GM12878 (cell line): Measurements from ENCODE around the gene SUMF2. TPM values are rescaled to one million over a fixed set of nuclear protein-coding genes. Genes with fewer than 3 reads are reported as not detected.
"Not testable (repeated sequence)": the region's sequence is repeated elsewhere in the genome, so short reads cannot be mapped to it uniquely, and the experiment has no call there.

Source experiments
- ATAC-seq: fragments of 200-7000 bp; cut with Tn5 transposase; 3 replicates; pipeline ENCODE4 v1.9.1; 2020; ENCODE audit warnings: mild to moderate bottlenecking, moderate library complexity
- BruUV-seq: library from RNA; stranded (reverse); fragments of 400-500 nt; replicated peaks from 2 replicates; lab custom pipeline; 2021; lab: Mats Ljungman, UMichigan
- CTCF ChIA-PET: fragments of 300-600 bp; sonication (Branson Sonifier 250); formaldehyde crosslinking; extraction: SDS; loops from one replicate; lab custom pipeline; 2021; ENCODE audit warnings: inconsistent platforms; lab: Yijun Ruan, JAX
- POLR2A ChIA-PET: fragments of 350-600 bp; formaldehyde crosslinking; extraction: SDS; loops from one replicate; lab custom pipeline; 2021; ENCODE audit warnings: inconsistent platforms; lab: Charles Lee
- RAD21 ChIA-PET: fragments of 300-600 bp; sonication (Branson Sonifier 250); formaldehyde crosslinking; loops from one replicate; lab custom pipeline; 2023; ENCODE audit warnings: antibody characterized with exemption; ENCODE audit not compliant: unreplicated experiment; lab: Charles Lee
- SMC1A ChIA-PET: fragments of 300-600 bp; sonication (Branson Sonifier 250); formaldehyde crosslinking; loops from one replicate; lab custom pipeline; 2023; ENCODE audit not compliant: unreplicated experiment, uncharacterized antibody; lab: Charles Lee
- DNase-seq: peaks from one replicate; pipeline ENCODE4 v3.0.0-alpha.2; 2011; ENCODE audit warnings: low read depth, low spot score
- FAIRE-seq: peaks from 3 replicates; lab custom pipeline; 2011; peaks lifted over from hg19 to GRCh38; lab: Jason Lieb, UNC
- H2AFZ ChIP-seq: 2 replicates; pipeline ENCODE4 v1.6.0; 2011; ENCODE audit warnings: low read depth, low read length, control low read depth; ENCODE audit not compliant: control insufficient read depth
- H3K27ac ChIP-seq: 2 replicates; pipeline ENCODE4 v1.5.1; 2011; ENCODE audit warnings: control low read depth; ENCODE audit not compliant: control insufficient read depth, insufficient read depth
- H3K27me3 ChIP-seq, 2 experiments: replicated peaks in 1 of 2; 2 replicates each; pipeline versions ENCODE4 v1.6.0 to v1.6.1; 2011; ENCODE audit warnings: low read length in 1 of 2; ENCODE audit not compliant: control insufficient read depth in 2 of 2, insufficient read depth in 2 of 2
- H3K36me3 ChIP-seq, 2 experiments: 2 replicates each; pipeline ENCODE4 v1.5.1; 2011; ENCODE audit warnings: low read length in 1 of 2; ENCODE audit not compliant: control insufficient read depth in 2 of 2, insufficient read depth in 2 of 2
- H3K4me1 ChIP-seq: 2 replicates; pipeline ENCODE4 v1.6.1; 2011; ENCODE audit warnings: mild to moderate bottlenecking, low read length, moderate library complexity, mixed read lengths; ENCODE audit not compliant: control insufficient read depth, insufficient read depth
- H3K4me2 ChIP-seq: 2 replicates; pipeline ENCODE4 v1.6.0; 2011; ENCODE audit warnings: control low read depth; ENCODE audit not compliant: control insufficient read depth, insufficient read depth
- H3K4me3 ChIP-seq: fragments of 200-600 bp; sonication (generic); 2 replicates; pipeline ENCODE4 v1.5.1; 2016
- H3K79me2 ChIP-seq: 2 replicates; pipeline ENCODE4 v1.6.0; 2011; ENCODE audit warnings: low read length; ENCODE audit not compliant: control insufficient read depth, insufficient read depth
- H3K9ac ChIP-seq: 2 replicates; pipeline ENCODE4 v1.8.0; 2011; ENCODE audit warnings: low read length, control low read depth, mixed read lengths; ENCODE audit not compliant: control insufficient read depth, insufficient read depth
- H3K9me3 ChIP-seq: replicated peaks from 3 replicates; pipeline ENCODE4 v1.5.1; 2011; ENCODE audit warnings: mild to moderate bottlenecking, low read length; ENCODE audit not compliant: control insufficient read depth, insufficient read depth
- H4K20me1 ChIP-seq: 2 replicates; pipeline ENCODE4 v1.6.0; 2011; ENCODE audit not compliant: control insufficient read depth, insufficient read depth
- IRF4 ChIP-seq: IDR thresholded peaks from 2 replicates; pipeline ENCODE4 v1.6.1; 2011; ENCODE audit warnings: low read depth, low read length
- KLF5 ChIP-seq: fragments of 450-650 bp; IDR thresholded peaks from 2 replicates; pipeline ENCODE4 v1.6.1; 2014; ENCODE audit warnings: mild to moderate bottlenecking; ENCODE audit not compliant: partially characterized antibody
- MYB ChIP-seq: fragments of 150-350 bp; IDR thresholded peaks from 2 replicates; pipeline ENCODE4 v1.6.1; 2014; ENCODE audit warnings: mild to moderate bottlenecking, low read depth, low read length, borderline replicate concordance
- NFYB ChIP-seq: IDR thresholded peaks from 2 replicates; pipeline ENCODE4 v1.6.1; 2011; ENCODE audit warnings: low read depth, mild to moderate bottlenecking, low read length, improper control_type of control experiment, moderate library complexity; ENCODE audit not compliant: insufficient read depth
- PAX8 ChIP-seq: fragments of 450-650 bp; IDR thresholded peaks from 2 replicates; pipeline ENCODE4 v1.6.1; 2017; ENCODE audit warnings: mild to moderate bottlenecking, moderate library complexity
- POLR2AphosphoS5 ChIP-seq: IDR thresholded peaks from 2 replicates; pipeline ENCODE4 v1.6.1; 2011; ENCODE audit warnings: mild to moderate bottlenecking, low read length, inconsistent platforms
- RELA ChIP-seq: fragments of 450-650 bp; IDR thresholded peaks from 2 replicates; pipeline ENCODE4 v1.8.0; 2014; ENCODE audit warnings: borderline replicate concordance; ENCODE audit not compliant: partially characterized antibody
- SIN3A ChIP-seq: IDR thresholded peaks from 2 replicates; pipeline ENCODE4 v1.6.1; 2012; ENCODE audit warnings: low read depth, low read length, improper control_type of control experiment
- SPI1 ChIP-seq: IDR thresholded peaks from 2 replicates; pipeline ENCODE4 v1.6.1; 2011; ENCODE audit warnings: low read depth, mild to moderate bottlenecking, low read length, moderate library complexity, borderline replicate concordance; ENCODE audit not compliant: insufficient read depth
- TCF7 ChIP-seq: IDR thresholded peaks from 2 replicates; pipeline ENCODE4 v1.6.1; 2014; ENCODE audit warnings: antibody characterized with exemption, borderline replicate concordance
- WGBS: methylation state at CpG from one replicate; pipeline ENCODE4 v1.1.6; 2016; ENCODE audit warnings: low lambda C conversion rate; ENCODE audit not compliant: insufficient replicate concordance, insufficient coverage; ENCODE audit errors: missing lambda C conversion rate; 5-methylcytosine and 5-hydroxymethylcytosine counted together
- in situ Hi-C: fragments of 300-500 bp; cut with MboI; formaldehyde crosslinking; loops from 9 replicates; pipeline ENCODE4 v1.14.3; 2018; ENCODE audit warnings: mixed read lengths
- intact Hi-C: fragments of 100-400 bp; cut with micrococcal nuclease; formaldehyde crosslinking; loops from one replicate; pipeline ENCODE4 v1.14.2; 2022; ENCODE audit not compliant: unreplicated experiment
- polyA plus RNA-seq, 11 experiments: library from polyadenylated mRNA; depleted of rRNA in 4 of 11; unstranded in 6 of 11; stranded (reverse) in 5 of 11; fragments of >200 nt; fragmentation: Nextera tagmentation in 4 of 11; fragmentation: Illumina TruSeq in 1 of 11; extraction: Ambion mirVana in 4 of 11; extraction: Trizol in 1 of 11; gene quantifications; 1 replicate in 1 of 11; 2 replicates in 10 of 11; pipeline versions ENCODE4 v1.2.1 to v1.2.3, GENCODE V29; 2011 to 2016; ENCODE audit warnings: inconsistent platforms in 2 of 11, missing spikeins in 2 of 11, low read depth in 1 of 11
- total RNA-seq, 4 experiments: library from RNA; depleted of rRNA in 3 of 4; stranded (reverse); fragments of >200 nt in 3 of 4; fragmentation: Illumina TruSeq in 1 of 4; extraction: Trizol in 1 of 4; gene quantifications; 2 replicates each; pipeline versions ENCODE4 v1.2.1 to v1.2.3, GENCODE V29; 2013 to 2021
- TF ChIP-seq, protein P1 (sequence below): fragments of 450-650 bp; conservative IDR thresholded peaks from 2 replicates; pipeline ENCODE4 v1.6.1; 2017; ENCODE audit warnings: mild to moderate bottlenecking, moderate library complexity
- TF ChIP-seq, protein P2 (sequence below): fragments of 450-650 bp; IDR thresholded peaks from 2 replicates; pipeline ENCODE4 v1.6.1; 2018; ENCODE audit warnings: borderline replicate concordance, mild to moderate bottlenecking; ENCODE audit not compliant: partially characterized antibody

Gene SUMF2
- total and polyA plus RNA-seq, 10 of the 15 experiments (the other 5 are each of a cell fraction or from before 2014, with no cell fraction given) = 39.9 to 106 (median 71.7) TPM

DNA sequence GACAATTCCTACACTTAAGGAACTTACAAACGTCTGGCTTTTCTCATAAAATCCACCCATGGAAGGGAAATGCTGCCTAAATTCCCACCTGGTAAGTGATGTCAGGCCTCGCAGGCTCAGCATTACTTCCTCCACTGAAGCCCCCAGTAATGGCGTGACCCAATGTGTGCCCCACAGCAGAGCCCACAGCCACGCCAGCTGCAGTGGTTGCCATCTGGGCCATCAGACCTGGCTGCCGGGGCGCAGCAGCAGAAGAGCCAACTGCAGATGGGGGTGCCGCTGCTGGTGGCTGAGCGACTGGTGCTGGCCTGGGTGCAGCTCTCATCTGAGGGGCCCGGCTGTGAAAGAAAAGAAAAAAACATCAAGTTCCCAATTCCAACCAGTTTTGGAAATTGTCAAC, 40.1 kb downstream of the SUMF2 start:
- H3K9me3 ChIP-seq, SMC1A ChIA-PET, H4K20me1 ChIP-seq, BruUV-seq, H3K27ac ChIP-seq, RAD21 ChIA-PET, H3K9ac ChIP-seq, H3K4me1 ChIP-seq, DNase-seq, ATAC-seq, FAIRE-seq, H3K27me3 ChIP-seq, H2AFZ ChIP-seq: not testable (repeated sequence)
- Histone ChIP-seq H3K79me2 (peaks cover 24% of the 10 kb centered on the region), H3K4me2 (peak overlapping the region; percentile 44; the same call in 1 of the 2 replicates), H3K4me3 (peak overlapping the region; percentile 87; the same call in 1 of the 2 replicates), H3K36me3 (peaks cover 3 to 27% of the 10 kb centered on the region in 2 experiments)
- ChIA-PET CTCF (interaction anchor here (0.7 to 1.4 kb wide), 2 partner anchors 31 to 1627 kb away, joined by 3 read pairs; no protein-coding TSS in a partner anchor), POLR2A (interaction anchor here (0.7 kb wide), 1 partner anchor 293 kb away, joined by 3 read pairs; no protein-coding TSS in a partner anchor)
- intact Hi-C loops (loop anchor here (10.0 kb wide), 1 partner anchor 219 kb away; the partner anchor contains the start of gene ZNF713), in situ Hi-C loops (loop anchor here (10.0 kb wide), 1 partner anchor 1349 kb away; the partner anchor contains the start of gene SEC61G)
- 81% methylated on average over 9 of the region's 9 CpGs for WGBS

DNA sequence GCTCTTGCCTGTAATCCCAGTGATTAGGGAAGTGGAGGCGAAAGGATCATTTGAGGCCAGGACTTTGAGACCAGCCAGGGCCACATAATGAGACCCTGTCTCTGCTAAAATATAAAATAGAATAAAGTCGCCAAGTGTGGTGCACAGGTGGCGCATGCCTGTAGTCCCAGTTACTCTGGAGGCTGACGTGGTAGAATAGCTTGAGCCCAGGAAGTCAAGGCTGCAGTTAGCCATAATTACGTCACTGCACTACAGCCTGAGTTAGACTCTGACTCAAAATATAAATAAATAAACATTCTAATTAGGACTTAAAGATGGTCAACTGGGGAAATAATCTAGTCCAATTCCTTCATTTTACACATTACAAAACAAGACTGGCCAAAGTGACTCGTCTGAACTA, 41.4 kb downstream of the SUMF2 start:
- intact Hi-C loops = loop anchor here (10.0 kb wide), 1 partner anchor 221 kb away; the partner anchor contains the start of gene ZNF713
- Histone ChIP-seq H3K79me2 (peaks cover 24% of the 10 kb centered on the region), H3K4me3 (peak overlapping the region; percentile 87), H3K27me3 (no peaks in the 10 kb centered on the region), H3K9me3 (peaks cover 2% of the 10 kb centered on the region; the same call in 2 of the 3 replicates), H3K4me1 (no peaks in the 10 kb centered on the region), H3K9ac (peak overlapping the region; percentile 99), H3K36me3 (peaks cover 0 to 23% of the 10 kb centered on the region in 2 experiments), H3K4me2 (peak overlapping the region; percentile 76), H2AFZ (no peak overlapping the region), H4K20me1 (no peaks in the 10 kb centered on the region), H3K27ac (peak overlapping the region; percentile 94)
- ChIA-PET POLR2A (interaction anchor here (0.9 to 1.6 kb wide), 7 partner anchors 40 to 740 kb away, joined by 3 to 13 read pairs (median 4); partner anchors contain the start of genes CCT6A, PSPH and SUMF2), SMC1A (interaction anchor here (1.4 kb wide), 1 partner anchor 54 kb away, joined by 3 read pairs; the partner anchor contains the start of genes CCT6A and PSPH), RAD21 (no interaction called here), CTCF (interaction anchor here (1.4 kb wide), 1 partner anchor 30 kb away, joined by 7 read pairs; no protein-coding TSS in a partner anchor)
- 3% methylated on average over 6 of the region's 6 CpGs for WGBS
- TSS peak; percentile 73 for BruUV-seq
- in situ Hi-C loops = loop anchor here (10.0 kb wide), 1 partner anchor 1351 kb away; the partner anchor contains the start of gene SEC61G
- ATAC-seq (peak; percentile 68), DNase-seq (no peak), FAIRE-seq (no peak)
- TF ChIP-seq POLR2AphosphoS5 = no peak
- TF ChIP-seq RELA = no peak
- TF ChIP-seq KLF5 = no peak
- TF ChIP-seq NFYB = no peak
- TF ChIP-seq PAX8 = no peak
- TF ChIP-seq, protein P1, sequence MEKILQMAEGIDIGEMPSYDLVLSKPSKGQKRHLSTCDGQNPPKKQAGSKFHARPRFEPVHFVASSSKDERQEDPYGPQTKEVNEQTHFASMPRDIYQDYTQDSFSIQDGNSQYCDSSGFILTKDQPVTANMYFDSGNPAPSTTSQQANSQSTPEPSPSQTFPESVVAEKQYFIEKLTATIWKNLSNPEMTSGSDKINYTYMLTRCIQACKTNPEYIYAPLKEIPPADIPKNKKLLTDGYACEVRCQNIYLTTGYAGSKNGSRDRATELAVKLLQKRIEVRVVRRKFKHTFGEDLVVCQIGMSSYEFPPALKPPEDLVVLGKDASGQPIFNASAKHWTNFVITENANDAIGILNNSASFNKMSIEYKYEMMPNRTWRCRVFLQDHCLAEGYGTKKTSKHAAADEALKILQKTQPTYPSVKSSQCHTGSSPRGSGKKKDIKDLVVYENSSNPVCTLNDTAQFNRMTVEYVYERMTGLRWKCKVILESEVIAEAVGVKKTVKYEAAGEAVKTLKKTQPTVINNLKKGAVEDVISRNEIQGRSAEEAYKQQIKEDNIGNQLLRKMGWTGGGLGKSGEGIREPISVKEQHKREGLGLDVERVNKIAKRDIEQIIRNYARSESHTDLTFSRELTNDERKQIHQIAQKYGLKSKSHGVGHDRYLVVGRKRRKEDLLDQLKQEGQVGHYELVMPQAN = no peak
- TF ChIP-seq TCF7 = no peak
- TF ChIP-seq, protein P2, sequence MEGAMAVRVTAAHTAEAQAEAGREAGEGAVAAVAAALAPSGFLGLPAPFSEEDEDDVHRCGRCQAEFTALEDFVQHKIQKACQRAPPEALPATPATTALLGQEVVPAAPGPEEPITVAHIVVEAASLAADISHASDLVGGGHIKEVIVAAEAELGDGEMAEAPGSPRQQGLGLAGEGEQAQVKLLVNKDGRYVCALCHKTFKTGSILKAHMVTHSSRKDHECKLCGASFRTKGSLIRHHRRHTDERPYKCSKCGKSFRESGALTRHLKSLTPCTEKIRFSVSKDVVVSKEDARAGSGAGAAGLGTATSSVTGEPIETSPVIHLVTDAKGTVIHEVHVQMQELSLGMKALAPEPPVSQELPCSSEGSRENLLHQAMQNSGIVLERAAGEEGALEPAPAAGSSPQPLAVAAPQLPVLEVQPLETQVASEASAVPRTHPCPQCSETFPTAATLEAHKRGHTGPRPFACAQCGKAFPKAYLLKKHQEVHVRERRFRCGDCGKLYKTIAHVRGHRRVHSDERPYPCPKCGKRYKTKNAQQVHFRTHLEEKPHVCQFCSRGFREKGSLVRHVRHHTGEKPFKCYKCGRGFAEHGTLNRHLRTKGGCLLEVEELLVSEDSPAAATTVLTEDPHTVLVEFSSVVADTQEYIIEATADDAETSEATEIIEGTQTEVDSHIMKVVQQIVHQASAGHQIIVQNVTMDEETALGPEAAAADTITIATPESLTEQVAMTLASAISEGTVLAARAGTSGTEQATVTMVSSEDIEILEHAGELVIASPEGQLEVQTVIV = no peak
- no peak for TF ChIP-seq MYB
- no peak for TF ChIP-seq SIN3A
- no peak for TF ChIP-seq IRF4
- no peak for TF ChIP-seq SPI1
